Astrocyte (in vitro differentiated cells and primary cell): ENCODE data around the gene PCDHGA12. TPM values are rescaled to one million over a fixed set of nuclear protein-coding genes. Genes with fewer than 3 reads are reported as not detected.

Experiments
- DNase-seq: peaks from one replicate; pipeline ENCODE4 v3.0.0-alpha.2; 2010; ENCODE audit warnings: low read depth
- FAIRE-seq: peaks from 2 replicates; lab custom pipeline; 2011; peaks lifted over from hg19 to GRCh38; lab: Jason Lieb, UNC
- H2AFZ ChIP-seq: 2 replicates; pipeline ENCODE4 v1.6.0; 2012; ENCODE audit warnings: low read depth, low read length, inconsistent platforms
- H3K27ac ChIP-seq: 2 replicates; pipeline ENCODE4 v1.5.1; 2011; ENCODE audit warnings: low read depth, low read length, inconsistent platforms
- H3K27me3 ChIP-seq: 2 replicates; pipeline ENCODE4 v1.6.0; 2011; ENCODE audit warnings: low read length, inconsistent platforms; ENCODE audit not compliant: insufficient read depth
- H3K36me3 ChIP-seq: 2 replicates; pipeline ENCODE4 v1.5.1; 2011; ENCODE audit warnings: low read length, inconsistent platforms; ENCODE audit not compliant: insufficient read depth
- H3K4me1 ChIP-seq: 2 replicates; pipeline ENCODE4 v1.5.1; 2011; ENCODE audit warnings: low read length, inconsistent platforms; ENCODE audit not compliant: insufficient read depth
- H3K4me2 ChIP-seq: 2 replicates; pipeline ENCODE4 v1.6.0; 2012; ENCODE audit warnings: low read length, inconsistent platforms
- H3K4me3 ChIP-seq: 2 replicates; pipeline ENCODE4 v1.5.1; 2011; ENCODE audit warnings: low read depth, mild to moderate bottlenecking, low read length, inconsistent platforms; ENCODE audit not compliant: insufficient read depth
- H3K79me2 ChIP-seq: 2 replicates; pipeline ENCODE4 v1.6.0; 2012; ENCODE audit warnings: mild to moderate bottlenecking, low read length, inconsistent platforms; ENCODE audit not compliant: insufficient read depth
- H3K9ac ChIP-seq: 2 replicates; pipeline ENCODE4 v1.6.0; 2012; ENCODE audit warnings: mild to moderate bottlenecking, low read length, inconsistent platforms
- H3K9me3 ChIP-seq: 2 replicates; pipeline ENCODE4 v1.5.1; 2012; ENCODE audit warnings: low read depth, mild to moderate bottlenecking, low read length, inconsistent platforms; ENCODE audit not compliant: insufficient read depth
- H4K20me1 ChIP-seq: 2 replicates; pipeline ENCODE4 v1.6.0; 2012; ENCODE audit warnings: low read length, inconsistent platforms; ENCODE audit not compliant: insufficient read depth
- H3K27ac Mint-ChIP-seq: one replicate; pipeline ENCODE4 v1.8.0; 2021; ENCODE audit warnings: mild to moderate bottlenecking, mixed read lengths; ENCODE audit not compliant: unreplicated experiment
- H3K27me3 Mint-ChIP-seq: one replicate; pipeline ENCODE4 v1.8.0; 2021; ENCODE audit warnings: low read depth, mixed read lengths; ENCODE audit not compliant: unreplicated experiment
- H3K36me3 Mint-ChIP-seq: one replicate; pipeline ENCODE4 v1.8.0; 2021; ENCODE audit warnings: low read depth, mixed read lengths; ENCODE audit not compliant: unreplicated experiment
- H3K4me1 Mint-ChIP-seq: one replicate; pipeline ENCODE4 v1.8.0; 2021; ENCODE audit warnings: low read depth, mixed read lengths; ENCODE audit not compliant: unreplicated experiment
- H3K4me3 Mint-ChIP-seq: one replicate; pipeline ENCODE4 v1.8.0; 2021; ENCODE audit warnings: mild to moderate bottlenecking, moderate library complexity, mixed read lengths; ENCODE audit not compliant: unreplicated experiment
- H3K9me3 Mint-ChIP-seq: one replicate; pipeline ENCODE4 v1.8.0; 2021; ENCODE audit warnings: mild to moderate bottlenecking, mixed read lengths; ENCODE audit not compliant: unreplicated experiment
- CTCF ChIP-seq: IDR thresholded peaks from 2 replicates; pipeline ENCODE4 v1.5.1; 2011; ENCODE audit warnings: low read depth, mild to moderate bottlenecking, inconsistent platforms, low read length, moderate library complexity; ENCODE audit not compliant: insufficient read depth
- EZH2 ChIP-seq: IDR thresholded peaks from 2 replicates; pipeline ENCODE4 v1.6.1; 2012; ENCODE audit warnings: mild to moderate bottlenecking, low read length, inconsistent platforms; ENCODE audit not compliant: insufficient read depth
- total RNA-seq: library from RNA; stranded (reverse); gene quantifications from 2 replicates; pipeline ENCODE4 v1.2.1, GENCODE V29; 2021

PCDHGA12 gene
- total RNA-seq, 1 donor from 2014 or later = 1.6 TPM

GRCh38 chr5:141477815-141478214 is 47.5 kb downstream of the PCDHGA12 start:
- DNase-seq = no peak
- Histone ChIP-seq H3K27ac (no peak overlapping the region), H3K4me3 (peak overlapping the region; percentile 87), H2AFZ (no peak overlapping the region), H3K9me3 (no peaks in the 10 kb centered on the region), H3K4me1 (peaks cover 35% of the 10 kb centered on the region), H3K36me3 (no peaks in the 10 kb centered on the region), H3K4me2 (peak overlapping the region; percentile 99), H3K79me2 (peaks cover 57% of the 10 kb centered on the region), H4K20me1 (peaks cover 68% of the 10 kb centered on the region), H3K9ac (peak overlapping the region; percentile 90), H3K27me3 (no peaks in the 10 kb centered on the region)
- H3K4me3 Mint-ChIP-seq = peak overlapping the region; percentile 98
- no peaks in the 10 kb centered on the region for H3K27me3 Mint-ChIP-seq
- no peak overlapping the region for H3K27ac Mint-ChIP-seq
- no peak for TF ChIP-seq CTCF
- no peak for TF ChIP-seq EZH2
- peaks cover 28% of the 10 kb centered on the region for H3K36me3 Mint-ChIP-seq
- peaks cover 4% of the 10 kb centered on the region for H3K9me3 Mint-ChIP-seq
- FAIRE-seq = no peak
- H3K4me1 Mint-ChIP-seq = peaks cover 14% of the 10 kb centered on the region

DNA sequence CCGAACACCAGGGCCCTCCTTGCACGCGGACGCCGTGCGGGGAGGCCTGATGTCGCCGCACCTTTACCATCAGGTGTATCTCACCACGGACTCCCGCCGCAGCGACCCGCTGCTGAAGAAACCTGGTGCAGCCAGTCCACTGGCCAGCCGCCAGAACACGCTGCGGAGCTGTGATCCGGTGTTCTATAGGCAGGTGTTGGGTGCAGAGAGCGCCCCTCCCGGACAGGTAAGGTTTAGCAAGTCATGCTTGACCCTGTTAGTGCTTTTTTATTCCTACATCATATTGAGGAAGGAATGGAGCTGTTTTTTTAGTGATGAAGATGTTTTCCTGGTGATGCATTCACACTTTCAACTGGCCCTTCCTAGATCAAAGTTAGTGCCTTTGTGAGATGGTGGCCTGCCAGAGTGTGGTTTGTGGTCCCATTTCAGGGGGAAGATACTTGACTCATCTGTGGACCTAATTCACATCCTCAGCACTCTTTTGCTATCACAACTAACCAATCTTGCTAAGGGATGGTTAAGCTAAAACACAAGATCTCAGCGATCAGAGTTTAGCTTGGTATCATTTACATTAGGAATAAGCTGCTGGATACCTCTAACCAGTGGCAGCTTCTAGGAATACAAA is 48.1 kb downstream of the PCDHGA12 start:
- peak overlapping the region; percentile 87 for H3K4me3 ChIP-seq
- no peak for TF ChIP-seq EZH2
- peak; percentile 23 for TF ChIP-seq CTCF
- peak overlapping the region; percentile 90 for H3K9ac ChIP-seq
- FAIRE-seq (no peak), DNase-seq (peak; percentile 44)
- H3K9me3 ChIP-seq = no peaks in the 10 kb centered on the region
- H3K4me2 ChIP-seq = peak overlapping the region; percentile 99
- peaks cover 4% of the 10 kb centered on the region for H3K9me3 Mint-ChIP-seq
- H3K27me3 Mint-ChIP-seq = no peaks in the 10 kb centered on the region
- H3K4me1 Mint-ChIP-seq = peaks cover 14% of the 10 kb centered on the region
- H3K4me3 Mint-ChIP-seq = peak overlapping the region; percentile 64
- peaks cover 63% of the 10 kb centered on the region for H3K79me2 ChIP-seq
- no peaks in the 10 kb centered on the region for H3K36me3 ChIP-seq
- no peak overlapping the region for H2AFZ ChIP-seq
- peaks cover 74% of the 10 kb centered on the region for H4K20me1 ChIP-seq
- H3K4me1 ChIP-seq = peaks cover 35% of the 10 kb centered on the region
- H3K27ac ChIP-seq = no peak overlapping the region
- H3K36me3 Mint-ChIP-seq = peaks cover 28% of the 10 kb centered on the region
- no peak overlapping the region for H3K27ac Mint-ChIP-seq
- no peaks in the 10 kb centered on the region for H3K27me3 ChIP-seq

DNA sequence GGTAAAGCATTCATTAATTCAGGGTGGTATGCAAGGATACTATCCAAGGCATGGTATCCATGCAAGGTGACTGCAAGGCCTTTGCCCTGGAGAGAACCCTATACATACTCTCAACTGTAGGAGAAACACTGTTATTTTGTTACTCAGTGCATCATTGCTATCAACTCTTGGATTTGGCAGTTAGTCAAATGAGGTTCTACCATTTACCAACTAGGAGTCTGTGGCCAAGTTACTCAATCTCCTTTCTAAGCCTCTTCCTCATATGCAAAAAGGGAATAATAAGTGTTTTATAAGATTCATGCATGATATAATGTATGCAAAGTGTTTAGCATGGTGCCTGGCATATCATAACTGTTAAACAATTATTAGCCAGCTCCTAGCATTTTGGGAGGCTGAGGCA is 49.5 kb downstream of the PCDHGA12 start:
- Histone ChIP-seq H3K36me3 (no peaks in the 10 kb centered on the region), H3K4me1 (peaks cover 38% of the 10 kb centered on the region), H3K79me2 (peaks cover 74% of the 10 kb centered on the region), H3K27me3 (no peaks in the 10 kb centered on the region), H3K4me3 (no peak overlapping the region), H3K9ac (no peak overlapping the region), H3K4me2 (peak overlapping the region; percentile 30), H2AFZ (no peak overlapping the region), H3K9me3 (no peaks in the 10 kb centered on the region), H3K27ac (no peak overlapping the region), H4K20me1 (peaks cover 78% of the 10 kb centered on the region)
- DNase-seq = no peak
- peaks cover 28% of the 10 kb centered on the region for H3K36me3 Mint-ChIP-seq
- peak overlapping the region; percentile 68 for H3K4me3 Mint-ChIP-seq
- H3K4me1 Mint-ChIP-seq = peaks cover 25% of the 10 kb centered on the region
- TF ChIP-seq CTCF (no peak), EZH2 (no peak)
- H3K27me3 Mint-ChIP-seq = no peaks in the 10 kb centered on the region
- FAIRE-seq = no peak
- no peak overlapping the region for H3K27ac Mint-ChIP-seq
- peaks cover 4% of the 10 kb centered on the region for H3K9me3 Mint-ChIP-seq
